ENCODE data around the gene KRT38. TPM values are rescaled to one million over a fixed set of nuclear protein-coding genes. Genes with fewer than 3 reads are reported as not detected.

Gene KRT38
- total RNA-seq, 1 experiment from 2014 or later = not detected

GRCh38 chr17:41462705-41463104, 21.9 kb upstream of the KRT38 start:
- Histone ChIP-seq H2AFZ (ENCODE audit: low read length) (no peak overlapping the region), H3K4ac (ENCODE audit: low read depth, low read length) (no peak overlapping the region), H3K27ac (ENCODE audit: insufficient read length, low read depth, low read length) (no peak overlapping the region), H2BK120ac (ENCODE audit: low read depth, low read length, poor library complexity, severe bottlenecking) (no peak overlapping the region), H2BK12ac (ENCODE audit: insufficient read length, low read depth, low read length) (no peak overlapping the region), H3T11ph (ENCODE audit: low read length) (no peak overlapping the region), H2AK5ac (ENCODE audit: insufficient read length, low read length) (no peak overlapping the region), H2BK15ac (ENCODE audit: low read depth, low read length) (no peak overlapping the region), H4K20me1 (ENCODE audit: control insufficient read depth, insufficient read depth, insufficient read length) (no peaks in the 10 kb centered on the region), H2BK20ac (ENCODE audit: low read depth, low read length, poor library complexity, severe bottlenecking) (no peak overlapping the region), H4K8ac (replicated peaks; ENCODE audit: insufficient read length, low read depth, low read length) (no peak overlapping the region), H3K18ac (ENCODE audit: insufficient read length, low read depth, low read length) (no peak overlapping the region), H4K5ac (ENCODE audit: insufficient read length, low read depth, low read length) (no peak overlapping the region), H3K14ac (ENCODE audit: insufficient read depth, low read length) (no peak overlapping the region), H3K9me3 (ENCODE audit: control insufficient read depth, low read depth, low read length) (no peaks in the 10 kb centered on the region), H2BK5ac (ENCODE audit: insufficient read length, low read length) (no peak overlapping the region), H3K27me3 (ENCODE audit: insufficient read depth, low read length) (no peaks in the 10 kb centered on the region), H3K23me2 (ENCODE audit: insufficient read length, low read depth, low read length, poor library complexity, severe bottlenecking) (no peaks in the 10 kb centered on the region), H3K9ac (ENCODE audit: extremely low read depth, insufficient read length, low read length) (no peak overlapping the region), H3K23ac (ENCODE audit: insufficient read length, low read depth, low read length) (no peak overlapping the region), H4K91ac (ENCODE audit: insufficient read length, low read depth, low read length) (no peak overlapping the region), H3K4me1 (ENCODE audit: insufficient read depth, low read length) (no peaks in the 10 kb centered on the region), H3K4me2 (ENCODE audit: insufficient read depth, insufficient read length, low read length) (no peak overlapping the region), H3K56ac (ENCODE audit: insufficient read length, low read depth, low read length) (no peak overlapping the region), H3K79me1 (ENCODE audit: insufficient read depth, low read depth, low read length, poor library complexity, severe bottlenecking) (no peaks in the 10 kb centered on the region), H3K79me2 (ENCODE audit: insufficient read depth, low read length) (no peaks in the 10 kb centered on the region)
- H3K9me3 Mint-ChIP-seq = peaks cover 0 to 2% of the 10 kb centered on the region in 2 experiments; a peak in 1 of 5 replicates
- TF ChIP-seq CTCF (conservative IDR thresholded peaks at IDR 0.05) = no peak
- H3K27me3 Mint-ChIP-seq (ENCODE audit: low read depth) = peaks cover 11% of the 10 kb centered on the region
- H3K27ac Mint-ChIP-seq = no peak overlapping the region
- no peaks in the 10 kb centered on the region for H3K36me3 Mint-ChIP-seq (ENCODE audit: insufficient read depth in 1 of 3, low read depth in 3 of 3)
- H3K4me1 Mint-ChIP-seq = no peaks in the 10 kb centered on the region
- no peak overlapping the region for H3K4me3 Mint-ChIP-seq
- no peak for DNase-seq
- WGBS (ENCODE audit: extremely low coverage, insufficient read length, low lambda C conversion rate) = no CpG with 5 or more reads among the region's 15 CpGs

Measured in H9 (cell line).